ENCODE results near the gene PLEKHM3.

GRCh38 chr2:208064220-208064961 lies 39.1 kb upstream of the PLEKHM3 start:
- no peak for TF ChIP-seq POLR2AphosphoS5 (IDR thresholded peaks at IDR 0.05; ENCODE audit: low read depth, low read length)
- no peak for TF ChIP-seq CTCF (IDR thresholded peaks at IDR 0.05)
- no peak for TF ChIP-seq REST (IDR thresholded peaks at IDR 0.05; ENCODE audit: insufficient read depth in 1 of 2, low read depth in 2 of 2, low read length in 1 of 2)

Data from Panc1 (cell line).